Effector CD8-positive, alpha-beta T cell (primary cell): ENCODE data around the gene SERPINA9.

Experiments used
- DNase-seq: peaks from one replicate; lab custom pipeline; 2025; lab: John Stamatoyannopoulos, UW

The SERPINA9 gene

DNA sequence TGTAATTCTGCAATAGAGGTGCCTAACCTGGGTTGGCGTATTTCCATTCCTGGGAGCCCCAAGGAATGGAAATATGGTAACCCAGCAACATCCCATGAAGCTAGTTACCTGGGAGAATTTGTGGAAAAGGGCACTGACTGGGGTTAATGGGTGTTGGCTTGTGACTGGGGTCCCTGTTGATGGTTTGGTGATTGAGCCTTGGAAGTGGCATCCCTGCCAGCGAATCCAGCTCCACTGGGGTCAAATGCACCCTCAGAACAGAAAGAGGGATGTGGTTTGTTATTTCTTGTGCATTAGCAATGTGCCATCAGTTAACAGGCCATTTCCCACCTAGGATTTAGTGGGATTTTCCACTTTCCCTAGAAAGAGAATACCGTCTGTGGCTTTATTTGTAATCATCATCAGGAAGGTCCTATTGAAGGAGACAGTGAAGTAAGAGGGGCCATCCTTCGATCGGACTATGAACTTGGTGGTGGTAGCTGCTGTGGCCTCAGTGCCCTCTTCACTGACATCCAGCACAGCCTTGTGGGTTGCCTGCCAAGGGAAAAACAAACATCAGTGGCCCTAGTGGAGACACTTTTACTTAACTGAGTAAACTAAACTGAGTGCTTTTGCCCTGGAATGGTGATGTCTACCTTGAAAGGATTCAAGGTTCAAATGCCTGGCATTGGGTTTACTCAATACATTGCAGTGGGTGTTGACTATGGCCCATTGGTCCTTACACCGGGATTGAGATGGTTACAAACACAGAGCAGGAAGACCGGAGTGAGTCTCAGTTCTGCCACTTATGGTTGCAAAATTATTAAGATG is 13.0 kb downstream of the SERPINA9 start:
- no peak for DNase-seq

DNA sequence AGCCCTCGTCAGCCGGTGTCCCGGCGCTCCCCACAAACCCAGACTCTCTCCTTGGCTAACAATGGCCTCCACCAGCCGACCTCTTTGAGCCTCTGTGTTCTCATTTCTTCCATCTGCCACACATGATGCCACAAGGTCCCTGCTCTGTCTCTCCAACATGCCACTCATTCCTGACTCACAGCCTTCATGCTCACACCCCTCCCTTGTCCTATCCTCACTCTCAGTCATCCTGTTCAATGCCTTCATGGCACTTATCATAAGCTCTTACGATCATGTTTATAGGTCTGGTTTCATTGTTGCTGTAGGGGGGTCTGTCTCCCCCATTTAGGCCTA is 13.8 kb downstream of the SERPINA9 start:
- DNase-seq: no peak

DNA sequence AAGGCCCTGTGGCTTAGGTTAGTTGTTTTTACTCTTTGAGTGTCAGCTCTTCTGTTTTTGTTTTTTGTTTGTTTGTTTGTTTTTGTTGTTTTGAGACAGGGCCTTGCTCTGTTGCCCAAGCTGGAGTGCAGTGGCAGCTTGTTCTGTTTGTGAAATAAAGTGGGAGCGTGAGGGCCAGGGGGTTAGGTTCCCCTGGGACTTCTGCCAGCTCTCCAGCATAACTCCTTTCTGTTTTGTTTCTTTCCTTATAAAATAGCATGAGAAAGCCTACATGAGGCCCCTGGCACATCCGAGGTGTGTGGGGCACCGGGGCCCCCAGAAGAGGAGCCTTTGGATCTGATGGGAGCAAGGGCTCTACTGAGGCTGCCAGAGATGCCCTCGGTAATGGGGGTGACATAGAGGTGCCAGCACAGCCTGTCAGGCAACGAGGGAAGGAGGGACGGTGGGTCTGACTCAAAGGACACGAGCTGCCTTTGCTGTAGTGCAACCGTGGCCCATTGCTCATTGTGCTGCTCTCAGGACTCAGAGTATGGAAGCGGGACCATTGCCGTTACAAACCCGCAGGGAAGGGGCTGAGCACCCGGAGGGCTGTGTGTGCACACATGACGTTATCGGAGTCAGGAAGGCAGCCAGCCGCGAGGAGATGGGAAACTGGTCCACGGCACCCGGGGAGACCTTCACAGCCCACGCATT is 14.3 kb downstream of the SERPINA9 start:
- DNase-seq: no peak

DNA sequence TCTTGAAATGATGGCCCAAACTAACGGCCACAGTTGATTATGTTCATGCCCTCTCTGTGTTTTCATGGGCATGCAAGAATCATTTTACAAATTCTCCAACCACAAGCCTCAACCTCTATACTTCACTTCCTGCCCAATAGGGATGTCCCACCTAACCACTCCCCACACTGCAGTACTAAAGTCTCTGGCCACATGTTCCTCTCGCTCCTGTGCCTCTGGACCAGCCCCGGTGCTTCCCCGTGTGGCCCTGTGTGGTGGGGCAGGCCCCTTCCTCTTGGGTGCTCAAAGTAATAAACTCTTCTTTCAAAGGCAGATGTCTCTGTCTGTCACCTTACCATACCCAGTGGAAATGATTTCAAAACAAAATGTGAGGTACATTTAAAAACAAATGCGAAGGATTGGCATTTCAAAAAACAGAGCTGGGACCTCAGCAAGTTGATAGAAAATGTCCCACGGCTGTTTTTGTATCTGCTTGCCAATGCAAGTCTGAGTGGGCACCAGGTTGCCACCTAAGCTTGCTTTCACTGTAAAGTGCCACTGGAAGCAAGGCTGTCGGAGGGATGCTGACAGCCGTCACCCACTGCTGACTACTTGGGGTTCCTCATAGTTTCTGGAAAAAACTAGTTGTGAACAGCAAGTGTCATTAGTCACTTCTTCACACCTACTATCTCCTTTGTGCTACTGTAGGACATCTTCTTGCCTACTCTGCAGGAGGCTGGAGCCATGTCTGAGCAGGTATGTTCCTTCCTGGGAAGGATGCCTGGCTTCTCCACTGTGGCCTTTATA is 15.2 kb downstream of the SERPINA9 start:
- DNase-seq: no peak

DNA sequence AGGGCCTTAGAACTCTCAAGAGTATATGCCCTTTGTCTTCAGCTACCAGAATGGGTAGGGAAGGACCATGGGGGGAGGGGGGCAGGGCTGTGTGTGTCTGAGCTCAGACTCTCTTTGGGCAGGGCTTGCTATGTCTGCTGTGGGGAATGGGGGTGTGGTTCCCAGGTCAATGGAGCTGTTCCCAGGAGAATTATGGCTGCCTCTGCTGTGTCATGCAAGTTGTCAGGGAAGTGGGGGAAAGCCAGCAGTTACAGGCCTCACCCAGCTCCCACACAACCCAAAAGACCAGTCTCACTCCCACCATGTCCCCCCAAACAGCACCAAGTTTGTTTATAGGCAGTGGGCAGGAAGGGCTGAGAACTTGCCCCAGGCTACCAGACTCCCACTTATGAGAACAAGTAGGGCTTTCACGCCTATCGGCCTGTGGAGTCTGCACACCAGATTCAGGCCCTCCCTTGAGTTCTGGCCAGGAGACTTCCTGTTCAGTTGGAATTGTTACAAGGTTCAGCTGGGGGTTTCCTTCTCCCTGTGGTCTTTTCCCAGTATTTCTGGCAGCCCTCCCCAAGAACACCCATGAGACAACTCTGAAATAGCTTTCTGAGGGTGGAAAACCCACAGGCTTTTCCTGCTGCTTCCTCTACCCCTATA is 17.3 kb downstream of the SERPINA9 start:
- no peak for DNase-seq

DNA sequence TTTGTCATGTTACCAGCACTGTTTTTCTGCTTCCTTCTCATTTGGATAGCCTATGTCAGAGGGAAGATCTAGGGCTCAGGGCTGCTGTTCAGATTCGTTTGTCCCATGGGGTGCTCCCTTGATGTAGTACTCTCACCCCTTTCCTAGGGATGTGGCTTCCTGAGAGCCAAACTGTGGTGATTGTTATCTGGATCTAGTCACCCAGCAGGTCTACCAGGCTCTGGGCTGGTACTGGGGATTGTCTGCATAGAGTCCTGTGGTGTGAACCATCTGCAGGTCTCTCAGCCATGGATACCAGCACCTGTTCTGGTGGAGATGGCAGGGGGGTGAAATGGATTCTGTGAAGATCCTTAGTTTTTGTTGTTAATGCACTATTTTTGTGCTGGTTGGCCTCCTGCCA is 17.9 kb downstream of the SERPINA9 start:
- no peak for DNase-seq

DNA sequence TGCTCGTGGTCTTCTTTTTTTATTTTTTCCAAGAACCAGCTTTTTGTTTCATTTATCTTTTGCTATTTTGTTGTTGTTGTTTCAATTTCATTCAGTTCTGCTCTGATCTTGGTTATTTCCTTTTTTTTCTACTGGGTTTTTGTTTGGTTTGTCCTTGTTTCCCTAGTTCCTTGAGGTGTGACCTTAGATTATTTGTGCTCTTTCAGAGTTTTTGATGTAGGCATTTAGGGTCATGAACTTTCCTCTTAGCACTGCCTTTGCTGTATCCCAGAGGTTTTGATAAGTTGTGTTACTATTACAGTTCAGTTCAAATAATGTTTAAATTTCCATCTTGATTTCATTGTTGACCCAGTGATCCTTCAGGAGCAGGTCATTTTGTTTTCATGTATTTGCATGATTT is 20.1 kb downstream of the SERPINA9 start:
- DNase-seq: no peak

DNA sequence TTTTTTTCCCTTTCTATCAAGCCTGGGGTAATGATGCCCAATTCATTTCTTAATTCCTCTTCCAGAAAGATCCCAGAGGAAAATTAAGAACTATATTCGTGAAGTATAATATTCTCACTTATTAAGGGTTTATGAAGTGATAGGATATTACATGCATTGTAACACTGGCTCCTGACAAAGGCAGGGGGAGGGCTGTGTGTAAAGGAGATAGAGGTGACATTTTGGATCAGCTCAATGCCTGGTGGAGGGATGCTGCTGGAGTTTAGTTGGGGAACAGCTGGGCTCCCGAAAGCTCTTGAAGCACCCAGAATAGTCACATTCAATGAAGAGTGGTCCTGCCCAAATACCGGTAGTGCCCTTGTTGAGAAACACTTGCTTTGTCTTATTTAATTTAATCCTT is 24.2 kb downstream of the SERPINA9 start:
- DNase-seq: no peak

DNA sequence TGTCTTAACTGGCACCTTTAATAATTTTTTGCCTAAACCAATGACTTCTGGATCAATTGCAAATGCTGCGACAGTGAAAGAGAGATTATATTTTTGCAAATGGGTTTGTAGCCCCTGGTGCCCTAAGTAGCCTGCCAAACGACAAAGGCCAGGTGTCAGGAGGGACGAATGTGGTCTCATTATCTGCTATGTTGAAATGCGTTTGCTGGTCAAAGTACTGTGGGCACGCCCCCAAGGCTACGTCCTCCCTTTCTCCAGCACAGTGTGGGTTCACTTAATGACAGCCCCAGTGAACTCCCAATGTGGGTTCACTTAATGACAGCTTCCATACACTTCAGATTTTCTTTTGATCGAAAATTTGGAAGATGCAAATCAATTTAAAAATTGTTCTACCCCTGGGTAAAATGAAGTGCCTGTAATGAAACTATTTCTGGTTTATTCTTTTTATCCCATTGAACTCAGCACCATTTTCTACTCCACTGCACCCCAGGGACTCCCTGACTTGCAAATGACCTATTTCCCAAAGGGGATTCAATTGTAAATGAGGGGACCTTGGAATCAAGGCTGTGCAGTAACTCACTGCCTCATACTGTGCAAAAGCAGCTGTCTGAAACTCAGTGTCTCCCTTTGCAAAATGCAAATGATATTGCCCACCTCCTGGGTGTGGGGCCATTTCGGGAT is 24.8 kb downstream of the SERPINA9 start:
- DNase-seq: no peak

DNA sequence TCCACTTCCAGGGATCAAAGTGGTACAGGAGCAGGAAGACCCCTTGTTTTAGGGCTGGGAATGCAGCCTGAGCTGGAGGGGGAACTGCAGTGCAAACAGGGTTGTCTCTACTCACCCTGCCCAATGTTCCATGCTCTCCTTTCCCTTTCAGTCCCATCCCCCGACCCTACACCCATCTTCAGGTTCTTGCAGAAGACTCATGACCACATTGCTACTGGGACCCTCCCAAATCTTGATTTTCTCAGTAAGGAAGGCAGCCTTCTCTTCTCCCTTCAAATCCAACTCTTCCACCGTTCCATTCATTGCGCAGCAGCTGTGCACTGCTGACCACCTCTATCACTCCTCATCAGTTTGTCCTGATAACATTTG is 25.3 kb downstream of the SERPINA9 start:
- no peak for DNase-seq

DNA sequence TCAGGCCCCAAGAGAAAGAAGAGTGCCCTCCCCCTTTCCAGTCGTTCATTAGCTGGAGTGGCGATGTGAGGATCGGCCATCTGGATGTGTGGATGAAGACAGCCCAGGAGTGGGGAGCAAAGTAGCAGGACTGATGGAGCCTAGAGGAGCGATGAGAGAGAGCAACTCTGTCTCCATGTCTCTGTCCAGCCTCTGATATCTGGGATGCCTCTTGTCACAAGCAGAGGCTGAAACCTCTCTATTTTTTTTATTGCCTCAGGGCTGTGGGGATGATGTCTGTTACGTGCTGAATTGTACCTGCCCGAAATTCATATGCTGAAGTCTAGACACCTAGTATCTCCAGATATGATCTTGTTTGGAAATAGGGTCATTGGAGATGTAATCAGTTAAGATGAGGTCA is 26.1 kb downstream of the SERPINA9 start:
- no peak for DNase-seq

DNA sequence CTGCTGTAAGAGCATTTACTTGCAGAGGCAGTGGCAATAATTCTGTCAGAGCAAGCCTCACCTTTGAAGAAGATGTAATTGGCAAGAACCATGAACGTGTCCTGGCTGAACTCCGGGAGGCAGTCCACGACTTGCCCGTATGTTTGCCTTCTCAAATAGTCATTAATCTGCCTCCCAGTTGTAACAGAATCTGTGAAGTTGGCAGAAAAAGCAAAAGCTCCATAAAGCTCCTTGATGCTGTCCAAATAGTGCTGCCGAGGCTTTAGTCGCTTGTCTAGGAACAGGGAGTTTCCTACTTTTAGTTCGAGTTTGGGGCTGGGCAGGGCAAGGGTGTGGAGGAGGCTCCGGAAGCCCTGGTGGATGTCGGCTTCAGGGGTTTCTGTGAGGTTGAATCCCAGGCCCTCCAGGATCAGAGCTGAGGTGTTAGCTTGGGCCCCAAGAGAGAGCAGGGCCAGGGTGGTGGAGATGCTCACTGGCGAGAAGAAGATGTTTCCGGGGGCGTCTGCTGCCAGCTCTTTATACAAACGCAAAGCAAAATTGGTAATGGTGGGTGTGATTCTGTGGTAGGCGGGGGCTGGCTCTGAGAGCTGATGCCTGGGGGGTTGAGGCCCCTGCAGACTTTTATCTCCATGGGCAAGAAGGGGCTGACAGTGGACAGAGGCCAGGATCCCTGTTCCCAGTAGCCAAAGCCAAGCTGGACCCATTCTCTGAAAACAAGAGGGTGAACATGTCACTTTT is 27.8 kb downstream of the SERPINA9 start:
- no peak for DNase-seq

DNA sequence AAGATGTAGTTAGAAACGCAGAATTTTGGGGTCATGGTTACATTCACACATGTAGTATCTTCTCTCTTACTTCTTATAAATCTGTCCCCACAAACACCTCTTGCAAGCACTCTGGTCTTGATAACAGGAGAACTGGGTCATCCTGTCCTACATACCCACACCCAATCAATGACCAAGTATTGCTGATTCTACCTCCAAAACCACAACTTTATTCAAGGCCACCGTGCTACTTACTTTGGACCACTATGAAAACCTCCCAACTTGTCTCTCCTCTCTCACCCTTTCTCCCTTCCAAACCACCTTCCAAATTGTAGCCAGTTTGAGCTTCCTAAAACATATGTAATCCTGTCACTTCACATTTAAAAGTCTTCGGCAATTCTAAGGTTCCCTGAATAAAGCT is 28.8 kb downstream of the SERPINA9 start:
- no peak for DNase-seq

DNA sequence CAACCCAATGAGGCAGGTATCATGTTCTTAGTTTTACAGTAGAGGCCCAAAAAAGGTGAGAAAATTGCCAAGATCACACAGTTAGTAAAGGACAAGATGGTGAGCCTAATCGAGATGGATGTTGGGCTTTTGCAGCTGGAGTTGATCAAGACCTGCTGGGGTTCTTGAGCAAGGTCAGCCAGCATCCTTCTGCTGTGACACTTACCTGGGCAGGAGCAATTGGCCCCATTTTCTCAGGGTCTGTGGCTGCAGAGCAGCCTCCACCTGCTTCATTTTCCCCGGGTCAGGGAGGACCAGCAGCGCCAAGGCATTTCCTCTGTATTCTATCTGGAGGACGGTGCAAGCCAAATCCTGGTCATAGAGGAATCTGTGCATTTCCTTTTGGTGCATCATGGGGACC is 29.9 kb downstream of the SERPINA9 start:
- DNase-seq: no peak

DNA sequence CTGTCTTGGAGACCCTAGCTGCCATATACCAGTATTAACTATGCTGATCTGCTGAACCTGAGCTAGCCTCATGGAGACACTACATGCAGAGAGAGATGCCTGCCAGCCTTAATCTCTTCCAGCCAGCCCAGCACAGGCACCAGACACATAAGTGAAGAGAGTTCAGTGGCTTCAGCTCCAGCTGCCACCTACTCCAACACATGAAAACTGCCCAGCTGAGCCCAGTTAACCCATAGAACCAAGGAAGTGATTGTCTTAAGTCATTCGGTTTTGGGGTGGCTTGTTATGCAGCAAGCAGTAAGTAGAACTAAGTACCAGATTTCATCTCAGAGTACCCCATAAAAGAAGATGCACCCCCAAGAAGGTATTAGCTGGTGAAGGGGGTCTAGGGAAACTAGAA is 31.0 kb downstream of the SERPINA9 start:
- DNase-seq: no peak

DNA sequence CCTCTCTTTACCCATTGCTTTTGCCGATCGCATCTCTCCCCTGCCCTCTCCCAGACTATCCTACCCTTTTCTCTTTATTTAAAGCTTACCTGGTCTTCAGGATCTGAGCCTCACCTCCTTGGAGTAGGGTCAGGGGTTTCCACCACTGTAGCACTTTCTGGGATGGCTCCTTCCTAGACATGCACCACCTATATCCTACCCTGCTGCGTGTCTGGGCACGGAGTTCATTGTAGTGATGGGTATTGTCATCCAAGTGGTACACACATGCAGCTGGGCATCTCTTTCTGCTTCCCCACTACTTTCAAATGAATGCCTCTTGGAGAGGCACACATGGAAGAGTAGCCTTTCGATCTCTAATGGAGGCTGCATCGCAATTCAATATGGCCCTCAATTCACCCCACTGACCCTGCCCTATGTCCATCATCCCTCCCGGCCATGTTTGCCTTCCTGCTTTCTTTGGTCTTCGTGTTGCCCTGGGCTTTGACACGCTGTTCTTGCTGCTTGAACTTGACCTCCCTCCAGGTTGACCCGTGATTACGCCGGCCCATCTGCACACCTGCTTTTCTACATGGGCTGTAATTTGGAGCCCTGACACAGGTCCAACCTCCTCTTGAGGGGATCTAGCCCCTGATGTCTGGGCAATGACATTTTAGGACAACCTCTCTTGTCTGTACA is 34.3 kb downstream of the SERPINA9 start:
- no peak for DNase-seq

DNA sequence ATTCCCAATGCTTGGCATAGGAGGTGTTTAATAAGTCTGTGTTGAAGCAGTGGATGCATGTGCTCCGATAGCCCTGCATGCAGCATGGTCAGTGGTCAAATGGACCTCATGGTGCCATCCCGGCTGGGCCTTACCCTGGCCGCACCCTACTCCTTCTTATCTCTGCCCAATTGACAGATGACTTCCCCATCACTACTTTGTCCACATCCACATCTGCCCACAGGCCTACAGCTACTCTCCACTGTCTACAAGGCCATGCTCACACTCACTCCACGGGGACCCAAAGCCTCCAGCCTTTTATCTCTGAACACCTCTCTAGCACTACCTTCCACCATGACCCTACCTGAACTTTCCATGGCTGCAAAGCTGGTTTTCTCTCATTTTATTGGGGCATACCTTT is 34.9 kb downstream of the SERPINA9 start:
- DNase-seq: no peak

DNA sequence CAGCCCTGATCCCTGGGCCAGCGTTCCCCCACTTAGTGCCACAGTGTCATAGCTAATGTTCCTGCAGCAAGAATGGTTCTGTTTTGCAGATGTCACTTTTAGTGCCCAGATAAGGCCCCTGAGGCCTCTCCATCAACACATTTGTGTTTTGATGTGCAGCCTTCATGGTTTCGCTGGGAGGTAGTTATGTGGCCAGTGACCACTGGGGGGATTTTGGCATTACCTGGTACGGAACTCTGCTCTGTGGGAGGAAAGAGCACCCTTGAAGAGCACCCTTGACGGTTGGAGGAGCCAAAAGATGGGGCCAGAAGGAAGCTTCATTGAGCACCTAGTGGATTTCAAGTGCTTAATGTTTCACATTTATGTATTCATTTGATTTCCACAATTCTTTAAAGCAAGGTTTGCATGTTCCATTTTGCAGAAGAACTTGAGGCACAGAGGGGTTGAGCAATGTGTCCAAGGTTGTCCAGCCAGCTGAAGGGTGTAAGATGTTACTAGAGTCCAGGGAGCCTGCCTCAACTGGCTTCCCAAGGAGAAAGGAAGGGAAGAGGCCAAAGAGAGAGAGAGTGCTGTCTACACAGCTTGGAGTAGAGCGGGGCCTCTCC is 36.4 kb downstream of the SERPINA9 start:
- DNase-seq: no peak

DNA sequence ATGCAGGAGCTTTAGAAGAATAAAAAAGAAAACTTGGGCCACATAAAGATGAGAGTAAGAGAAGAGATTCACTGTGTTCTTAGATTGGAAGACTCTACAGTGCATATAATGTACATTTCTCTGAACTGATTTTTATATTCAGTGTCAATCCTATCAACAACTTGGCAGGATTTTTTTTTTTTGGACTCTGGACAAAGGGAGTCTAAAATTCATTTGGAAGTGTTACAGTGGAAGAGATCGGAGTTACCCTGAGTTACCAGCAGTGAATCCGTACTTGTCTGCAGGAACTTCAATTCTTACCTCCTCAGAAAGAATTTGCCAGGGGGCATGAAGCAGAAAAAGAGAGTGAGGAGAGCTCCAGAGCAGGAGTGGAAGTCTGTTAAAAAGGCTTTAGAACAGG is 47.4 kb downstream of the SERPINA9 start:
- no peak for DNase-seq

DNA sequence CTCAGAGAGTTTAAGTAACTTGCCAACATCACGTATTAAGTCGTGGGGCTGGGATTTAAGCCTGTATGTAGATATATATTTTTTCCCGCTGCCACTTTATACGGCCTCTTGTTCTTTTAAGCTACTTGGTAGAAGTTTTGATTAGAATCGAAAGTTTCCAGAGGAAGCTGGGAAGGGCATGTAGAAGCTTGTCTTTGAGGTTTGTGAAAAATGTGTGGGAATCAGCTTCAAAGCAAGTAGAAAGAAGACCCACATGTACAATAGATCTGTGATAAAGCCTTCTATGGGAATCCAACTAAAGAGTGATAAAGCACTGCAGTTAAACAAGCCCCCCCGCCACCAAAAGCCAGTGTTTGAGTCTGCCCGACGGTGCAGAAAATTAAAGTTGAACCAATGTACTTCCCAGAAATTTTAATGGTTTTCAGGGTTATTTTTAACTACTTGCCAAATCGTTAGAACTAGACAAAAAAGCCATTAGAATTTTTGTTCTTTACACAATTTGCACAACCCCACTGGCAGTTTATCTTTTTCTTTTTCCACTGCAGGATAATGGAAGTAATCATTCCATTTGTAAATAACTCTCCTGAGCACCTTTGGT is 48.9 kb downstream of the SERPINA9 start:
- DNase-seq: no peak
